ENCODE measurements around the gene PDSS2. TPM values are rescaled to one million over a fixed set of nuclear protein-coding genes. Genes with fewer than 3 reads are reported as not detected.

PDSS2 gene
- total RNA-seq, 2 donors from 2014 or later = 8.2 to 13.7 TPM

DNA sequence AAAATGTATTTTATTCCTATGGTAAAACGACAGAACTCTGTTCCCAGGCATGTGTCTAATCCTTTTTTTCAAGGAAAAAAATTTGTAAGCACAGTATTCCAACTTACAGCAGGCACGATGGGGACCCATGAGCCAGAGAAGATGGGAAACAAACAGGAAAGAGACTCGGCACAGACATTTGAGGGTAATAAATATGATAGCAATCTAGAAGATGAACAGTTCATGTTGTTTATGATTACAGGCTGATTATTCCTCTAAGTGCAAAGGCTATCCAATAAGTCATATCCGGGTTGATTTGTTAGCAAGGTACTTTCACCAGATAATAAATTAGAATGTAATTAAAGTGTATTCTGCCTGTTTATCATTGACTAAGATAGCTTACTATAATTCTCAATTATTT lies 43.2 kb downstream of the PDSS2 start:
- H3K27me3 Mint-ChIP-seq (ENCODE audit: insufficient read depth) = no peaks in the 10 kb centered on the region
- TF ChIP-seq, protein P1, sequence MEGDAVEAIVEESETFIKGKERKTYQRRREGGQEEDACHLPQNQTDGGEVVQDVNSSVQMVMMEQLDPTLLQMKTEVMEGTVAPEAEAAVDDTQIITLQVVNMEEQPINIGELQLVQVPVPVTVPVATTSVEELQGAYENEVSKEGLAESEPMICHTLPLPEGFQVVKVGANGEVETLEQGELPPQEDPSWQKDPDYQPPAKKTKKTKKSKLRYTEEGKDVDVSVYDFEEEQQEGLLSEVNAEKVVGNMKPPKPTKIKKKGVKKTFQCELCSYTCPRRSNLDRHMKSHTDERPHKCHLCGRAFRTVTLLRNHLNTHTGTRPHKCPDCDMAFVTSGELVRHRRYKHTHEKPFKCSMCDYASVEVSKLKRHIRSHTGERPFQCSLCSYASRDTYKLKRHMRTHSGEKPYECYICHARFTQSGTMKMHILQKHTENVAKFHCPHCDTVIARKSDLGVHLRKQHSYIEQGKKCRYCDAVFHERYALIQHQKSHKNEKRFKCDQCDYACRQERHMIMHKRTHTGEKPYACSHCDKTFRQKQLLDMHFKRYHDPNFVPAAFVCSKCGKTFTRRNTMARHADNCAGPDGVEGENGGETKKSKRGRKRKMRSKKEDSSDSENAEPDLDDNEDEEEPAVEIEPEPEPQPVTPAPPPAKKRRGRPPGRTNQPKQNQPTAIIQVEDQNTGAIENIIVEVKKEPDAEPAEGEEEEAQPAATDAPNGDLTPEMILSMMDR (conservative IDR thresholded peaks at IDR 0.05) = no peak
- H3K27ac Mint-ChIP-seq = no peak overlapping the region
- Histone ChIP-seq H3K27ac (ENCODE audit: low read depth, low read length) (no peak overlapping the region), H3K4me1 (ENCODE audit: control insufficient read depth, insufficient read depth, low read length) (no peaks in the 10 kb centered on the region), H3K4me3 (ENCODE audit: low read length) (no peak overlapping the region), H3K36me3 (ENCODE audit: control insufficient read depth, insufficient read depth, low read length) (no peaks in the 10 kb centered on the region), H3K27me3 (ENCODE audit: control insufficient read depth, insufficient read depth, low read length, poor library complexity, severe bottlenecking) (no peaks in the 10 kb centered on the region), H3K9me3 (ENCODE audit: control insufficient read depth, low read length) (no peaks in the 10 kb centered on the region), H3K9ac (ENCODE audit: extremely low read depth, low read length, poor library complexity, severe bottlenecking) (no peak overlapping the region)
- no peaks in the 10 kb centered on the region for H3K9me3 Mint-ChIP-seq
- no peaks in the 10 kb centered on the region for H3K36me3 Mint-ChIP-seq (ENCODE audit: low read depth)
- no peak for DNase-seq
- no peak overlapping the region for H3K4me3 Mint-ChIP-seq
- peaks cover 2% of the 10 kb centered on the region for H3K4me1 Mint-ChIP-seq
- WGBS, 2 experiments (ENCODE audit: insufficient coverage in 1 of 2, insufficient read length in 1 of 2) = 79 to 87% methylated on average over 2 to 4 of the region's 4 CpGs

DNA sequence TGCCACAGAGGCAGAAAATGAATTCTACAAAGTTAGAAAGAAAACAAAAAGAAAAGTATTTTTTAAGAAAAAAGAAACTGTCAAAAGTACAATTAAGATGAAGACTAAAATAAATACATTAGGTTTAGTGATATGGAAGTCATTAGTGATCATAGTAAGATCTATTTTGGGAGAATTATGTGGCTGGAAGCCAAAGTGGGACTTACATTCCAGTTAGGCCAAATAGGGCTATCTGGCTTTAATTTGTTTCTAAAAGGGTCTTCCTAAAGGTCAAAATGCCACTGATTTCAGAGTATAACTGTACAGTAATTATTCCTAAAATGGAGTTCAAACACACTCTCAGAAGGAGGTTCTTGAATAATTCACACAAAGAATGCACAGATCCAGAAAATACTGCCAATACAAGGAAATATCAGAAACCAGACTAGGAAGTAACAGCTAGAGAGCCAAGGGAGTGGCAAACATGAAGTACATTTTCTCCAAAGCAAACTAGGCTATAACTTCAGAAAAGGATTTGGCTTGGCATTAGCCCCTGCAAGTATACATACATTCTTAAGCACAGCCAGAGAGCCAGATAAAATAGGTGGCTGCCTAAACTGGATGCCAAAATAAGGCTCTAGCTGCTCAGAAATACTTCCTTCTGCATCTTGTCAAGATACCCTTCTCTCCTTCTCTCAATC lies 45.3 kb downstream of the PDSS2 start:
- Mint-ChIP-seq H3K4me1 (peaks cover 2% of the 10 kb centered on the region), H3K9me3 (no peaks in the 10 kb centered on the region), H3K36me3 (ENCODE audit: low read depth) (no peaks in the 10 kb centered on the region), H3K27ac (no peak overlapping the region), H3K4me3 (no peak overlapping the region), H3K27me3 (ENCODE audit: insufficient read depth) (no peaks in the 10 kb centered on the region)
- Histone ChIP-seq H3K9ac (ENCODE audit: extremely low read depth, low read length, poor library complexity, severe bottlenecking) (no peak overlapping the region), H3K36me3 (ENCODE audit: control insufficient read depth, insufficient read depth, low read length) (no peaks in the 10 kb centered on the region), H3K27ac (ENCODE audit: low read depth, low read length) (no peak overlapping the region), H3K27me3 (ENCODE audit: control insufficient read depth, insufficient read depth, low read length, poor library complexity, severe bottlenecking) (no peaks in the 10 kb centered on the region), H3K4me3 (ENCODE audit: low read length) (no peak overlapping the region), H3K4me1 (ENCODE audit: control insufficient read depth, insufficient read depth, low read length) (no peaks in the 10 kb centered on the region), H3K9me3 (ENCODE audit: control insufficient read depth, low read length) (no peaks in the 10 kb centered on the region)
- DNase-seq = no peak
- TF ChIP-seq, protein P1 (conservative IDR thresholded peaks at IDR 0.05) = no peak

- Histone ChIP-seq H3K4me3 (ENCODE audit: low read length) (no peak overlapping the region), H3K9me3 (ENCODE audit: control insufficient read depth, low read length) (no peaks in the 10 kb centered on the region), H3K9ac (ENCODE audit: extremely low read depth, low read length, poor library complexity, severe bottlenecking) (no peak overlapping the region), H3K27ac (ENCODE audit: low read depth, low read length) (no peak overlapping the region), H3K27me3 (ENCODE audit: control insufficient read depth, insufficient read depth, low read length, poor library complexity, severe bottlenecking) (no peaks in the 10 kb centered on the region), H3K4me1 (ENCODE audit: control insufficient read depth, insufficient read depth, low read length) (no peaks in the 10 kb centered on the region), H3K36me3 (ENCODE audit: control insufficient read depth, insufficient read depth, low read length) (no peaks in the 10 kb centered on the region)
- WGBS, 2 experiments (ENCODE audit: insufficient coverage in 1 of 2, insufficient read length in 1 of 2) = 83 to 96% methylated on average over 2 to 3 of the region's 3 CpGs
- Mint-ChIP-seq H3K27ac (no peak overlapping the region), H3K27me3 (ENCODE audit: insufficient read depth) (no peaks in the 10 kb centered on the region), H3K36me3 (ENCODE audit: low read depth) (no peaks in the 10 kb centered on the region), H3K4me3 (no peak overlapping the region), H3K4me1 (no peaks in the 10 kb centered on the region), H3K9me3 (no peaks in the 10 kb centered on the region)
- DNase-seq = no peak
- TF ChIP-seq, protein P1 (conservative IDR thresholded peaks at IDR 0.05) = no peak
Measured at GRCh38 chr6:107411161-107411560, 48.2 kb downstream of the PDSS2 start.
